NB4 (cell line): ENCODE measurements around the gene CMC1.
"Not testable (repeated sequence)": the region's sequence is repeated elsewhere in the genome, so short reads cannot be mapped to it uniquely, and the experiment has no call there.

Source experiments
- POLR2A ChIP-seq: IDR thresholded peaks from 2 replicates; pipeline ENCODE4 v1.6.1; 2011; ENCODE audit warnings: mild to moderate bottlenecking; ENCODE audit not compliant: insufficient read length; ENCODE audit errors: extremely low read depth
- TF ChIP-seq, protein P1 (sequence below): IDR thresholded peaks from one replicate; pipeline ENCODE4 v1.5.1; 2012; ENCODE audit warnings: low read depth, low read length

GRCh38 chr3:28200366-28200848 is 41.0 kb upstream of the CMC1 start:
- TF ChIP-seq, protein P1, sequence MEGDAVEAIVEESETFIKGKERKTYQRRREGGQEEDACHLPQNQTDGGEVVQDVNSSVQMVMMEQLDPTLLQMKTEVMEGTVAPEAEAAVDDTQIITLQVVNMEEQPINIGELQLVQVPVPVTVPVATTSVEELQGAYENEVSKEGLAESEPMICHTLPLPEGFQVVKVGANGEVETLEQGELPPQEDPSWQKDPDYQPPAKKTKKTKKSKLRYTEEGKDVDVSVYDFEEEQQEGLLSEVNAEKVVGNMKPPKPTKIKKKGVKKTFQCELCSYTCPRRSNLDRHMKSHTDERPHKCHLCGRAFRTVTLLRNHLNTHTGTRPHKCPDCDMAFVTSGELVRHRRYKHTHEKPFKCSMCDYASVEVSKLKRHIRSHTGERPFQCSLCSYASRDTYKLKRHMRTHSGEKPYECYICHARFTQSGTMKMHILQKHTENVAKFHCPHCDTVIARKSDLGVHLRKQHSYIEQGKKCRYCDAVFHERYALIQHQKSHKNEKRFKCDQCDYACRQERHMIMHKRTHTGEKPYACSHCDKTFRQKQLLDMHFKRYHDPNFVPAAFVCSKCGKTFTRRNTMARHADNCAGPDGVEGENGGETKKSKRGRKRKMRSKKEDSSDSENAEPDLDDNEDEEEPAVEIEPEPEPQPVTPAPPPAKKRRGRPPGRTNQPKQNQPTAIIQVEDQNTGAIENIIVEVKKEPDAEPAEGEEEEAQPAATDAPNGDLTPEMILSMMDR, result not testable (repeated sequence)
- not testable (repeated sequence) for TF ChIP-seq POLR2A
